ENCODE data around the gene CDK5. TPM values are rescaled to one million over a fixed set of nuclear protein-coding genes. Genes with fewer than 3 reads are reported as not detected.
"Not testable (repeated sequence)": the region's sequence is repeated elsewhere in the genome, so short reads cannot be mapped to it uniquely, and the experiment has no call there.

Gene CDK5
- total and polyA plus RNA-seq, 9 of the 15 experiments (the other 6 are each of a cell fraction or from before 2014, with no cell fraction given) = 3.2 to 38.0 (median 27.5) TPM

DNA sequence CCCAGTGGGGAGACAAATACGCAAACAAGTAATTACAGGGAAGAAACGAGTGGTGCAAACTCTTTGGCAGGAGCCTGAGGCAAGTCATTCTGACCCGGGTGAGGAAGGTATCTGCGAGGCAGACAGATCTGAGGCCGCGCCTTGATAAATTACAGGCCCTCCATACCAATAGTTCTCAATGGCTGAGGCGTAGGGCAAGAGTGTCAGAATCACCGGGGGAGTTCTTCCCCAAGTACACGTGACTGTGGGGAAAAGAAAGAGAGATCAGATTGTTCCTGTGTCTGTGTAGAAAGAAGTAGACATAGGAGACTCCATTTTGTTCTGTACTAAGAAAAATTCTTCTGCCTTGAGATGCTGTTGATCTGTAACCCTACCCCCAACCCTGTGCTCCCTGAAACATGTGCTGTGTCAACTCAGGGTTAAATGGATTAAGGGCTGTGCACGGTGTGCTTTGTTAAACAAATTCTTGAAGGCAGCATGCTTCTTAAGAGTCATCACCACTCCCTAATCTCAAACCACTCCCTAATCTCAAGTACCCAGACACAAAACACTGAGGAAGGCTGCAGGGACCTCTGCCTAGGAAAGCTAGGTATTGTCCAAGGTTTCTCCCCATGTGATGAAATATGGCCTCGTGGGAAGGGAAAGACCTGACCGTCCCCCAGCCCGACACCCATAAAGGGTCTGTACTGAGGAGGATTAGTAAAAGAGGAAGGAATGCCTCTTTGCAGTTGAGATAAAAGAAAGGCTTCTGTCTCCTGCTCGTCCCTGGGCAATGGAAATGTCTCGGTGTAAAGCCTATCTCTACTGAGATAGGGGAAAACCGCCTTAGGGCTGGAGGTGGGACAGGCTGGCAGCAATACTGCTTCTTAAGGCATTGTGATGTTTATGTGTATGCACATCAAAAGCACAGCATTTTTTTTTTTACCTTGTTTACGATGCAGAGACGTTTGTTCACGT is 30.6 kb downstream of the CDK5 start (continued):
- TF ChIP-seq ZNF354B (CRISPR knock-in tag; IDR thresholded peaks at IDR 0.05) = peak; percentile 79; the same call in 1 of the 2 replicates
- TF ChIP-seq, protein P1, sequence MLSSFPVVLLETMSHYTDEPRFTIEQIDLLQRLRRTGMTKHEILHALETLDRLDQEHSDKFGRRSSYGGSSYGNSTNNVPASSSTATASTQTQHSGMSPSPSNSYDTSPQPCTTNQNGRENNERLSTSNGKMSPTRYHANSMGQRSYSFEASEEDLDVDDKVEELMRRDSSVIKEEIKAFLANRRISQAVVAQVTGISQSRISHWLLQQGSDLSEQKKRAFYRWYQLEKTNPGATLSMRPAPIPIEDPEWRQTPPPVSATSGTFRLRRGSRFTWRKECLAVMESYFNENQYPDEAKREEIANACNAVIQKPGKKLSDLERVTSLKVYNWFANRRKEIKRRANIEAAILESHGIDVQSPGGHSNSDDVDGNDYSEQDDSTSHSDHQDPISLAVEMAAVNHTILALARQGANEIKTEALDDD (IDR thresholded peaks at IDR 0.05) = peak; percentile 84; the same call in 1 of the 2 replicates
- TF ChIP-seq ZNF589 (CRISPR knock-in tag; IDR thresholded peaks at IDR 0.05; ENCODE audit: low read depth) = peak; percentile 97
- not testable (repeated sequence) for TF ChIP-seq NR2C2 (CRISPR knock-in tag; IDR thresholded peaks at IDR 0.05)
- peak; percentile 67; the same call in 1 of the 2 replicates for TF ChIP-seq NR2C2 (tag; IDR thresholded peaks at IDR 0.05)
- TF ChIP-seq, protein P2, sequence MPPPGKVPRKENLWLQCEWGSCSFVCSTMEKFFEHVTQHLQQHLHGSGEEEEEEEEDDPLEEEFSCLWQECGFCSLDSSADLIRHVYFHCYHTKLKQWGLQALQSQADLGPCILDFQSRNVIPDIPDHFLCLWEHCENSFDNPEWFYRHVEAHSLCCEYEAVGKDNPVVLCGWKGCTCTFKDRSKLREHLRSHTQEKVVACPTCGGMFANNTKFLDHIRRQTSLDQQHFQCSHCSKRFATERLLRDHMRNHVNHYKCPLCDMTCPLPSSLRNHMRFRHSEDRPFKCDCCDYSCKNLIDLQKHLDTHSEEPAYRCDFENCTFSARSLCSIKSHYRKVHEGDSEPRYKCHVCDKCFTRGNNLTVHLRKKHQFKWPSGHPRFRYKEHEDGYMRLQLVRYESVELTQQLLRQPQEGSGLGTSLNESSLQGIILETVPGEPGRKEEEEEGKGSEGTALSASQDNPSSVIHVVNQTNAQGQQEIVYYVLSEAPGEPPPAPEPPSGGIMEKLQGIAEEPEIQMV (tag; conservative IDR thresholded peaks at IDR 0.05; ENCODE audit: low read depth) = peak; percentile 88
- peak; percentile 98 for TF ChIP-seq ZNF583 (CRISPR knock-in tag; IDR thresholded peaks at IDR 0.05)
- 0 out of 2 replicates have a peak, but pooled peaks have one; percentile 62 for TF ChIP-seq ZNF780A (CRISPR knock-in tag; IDR thresholded peaks at IDR 0.05)
- peak; percentile 92 for TF ChIP-seq TCF3 (CRISPR knock-in tag; IDR thresholded peaks at IDR 0.05)
- peak; percentile 15; the same call in 1 of the 2 replicates for TF ChIP-seq SPI1 (IDR thresholded peaks at IDR 0.05; ENCODE audit: borderline replicate concordance, low read depth, low read length)
- TF ChIP-seq RNF2 (IDR thresholded peaks at IDR 0.05) = peak; percentile 49; the same call in 1 of the 2 replicates
- TF ChIP-seq ZNF324 (CRISPR knock-in tag; IDR thresholded peaks at IDR 0.05) = peak; percentile 65
- TF ChIP-seq, protein P3, sequence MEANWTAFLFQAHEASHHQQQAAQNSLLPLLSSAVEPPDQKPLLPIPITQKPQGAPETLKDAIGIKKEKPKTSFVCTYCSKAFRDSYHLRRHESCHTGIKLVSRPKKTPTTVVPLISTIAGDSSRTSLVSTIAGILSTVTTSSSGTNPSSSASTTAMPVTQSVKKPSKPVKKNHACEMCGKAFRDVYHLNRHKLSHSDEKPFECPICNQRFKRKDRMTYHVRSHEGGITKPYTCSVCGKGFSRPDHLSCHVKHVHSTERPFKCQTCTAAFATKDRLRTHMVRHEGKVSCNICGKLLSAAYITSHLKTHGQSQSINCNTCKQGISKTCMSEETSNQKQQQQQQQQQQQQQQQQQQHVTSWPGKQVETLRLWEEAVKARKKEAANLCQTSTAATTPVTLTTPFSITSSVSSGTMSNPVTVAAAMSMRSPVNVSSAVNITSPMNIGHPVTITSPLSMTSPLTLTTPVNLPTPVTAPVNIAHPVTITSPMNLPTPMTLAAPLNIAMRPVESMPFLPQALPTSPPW (CRISPR knock-in tag; IDR thresholded peaks at IDR 0.05) = peak; percentile 63
- TF ChIP-seq, protein P4, sequence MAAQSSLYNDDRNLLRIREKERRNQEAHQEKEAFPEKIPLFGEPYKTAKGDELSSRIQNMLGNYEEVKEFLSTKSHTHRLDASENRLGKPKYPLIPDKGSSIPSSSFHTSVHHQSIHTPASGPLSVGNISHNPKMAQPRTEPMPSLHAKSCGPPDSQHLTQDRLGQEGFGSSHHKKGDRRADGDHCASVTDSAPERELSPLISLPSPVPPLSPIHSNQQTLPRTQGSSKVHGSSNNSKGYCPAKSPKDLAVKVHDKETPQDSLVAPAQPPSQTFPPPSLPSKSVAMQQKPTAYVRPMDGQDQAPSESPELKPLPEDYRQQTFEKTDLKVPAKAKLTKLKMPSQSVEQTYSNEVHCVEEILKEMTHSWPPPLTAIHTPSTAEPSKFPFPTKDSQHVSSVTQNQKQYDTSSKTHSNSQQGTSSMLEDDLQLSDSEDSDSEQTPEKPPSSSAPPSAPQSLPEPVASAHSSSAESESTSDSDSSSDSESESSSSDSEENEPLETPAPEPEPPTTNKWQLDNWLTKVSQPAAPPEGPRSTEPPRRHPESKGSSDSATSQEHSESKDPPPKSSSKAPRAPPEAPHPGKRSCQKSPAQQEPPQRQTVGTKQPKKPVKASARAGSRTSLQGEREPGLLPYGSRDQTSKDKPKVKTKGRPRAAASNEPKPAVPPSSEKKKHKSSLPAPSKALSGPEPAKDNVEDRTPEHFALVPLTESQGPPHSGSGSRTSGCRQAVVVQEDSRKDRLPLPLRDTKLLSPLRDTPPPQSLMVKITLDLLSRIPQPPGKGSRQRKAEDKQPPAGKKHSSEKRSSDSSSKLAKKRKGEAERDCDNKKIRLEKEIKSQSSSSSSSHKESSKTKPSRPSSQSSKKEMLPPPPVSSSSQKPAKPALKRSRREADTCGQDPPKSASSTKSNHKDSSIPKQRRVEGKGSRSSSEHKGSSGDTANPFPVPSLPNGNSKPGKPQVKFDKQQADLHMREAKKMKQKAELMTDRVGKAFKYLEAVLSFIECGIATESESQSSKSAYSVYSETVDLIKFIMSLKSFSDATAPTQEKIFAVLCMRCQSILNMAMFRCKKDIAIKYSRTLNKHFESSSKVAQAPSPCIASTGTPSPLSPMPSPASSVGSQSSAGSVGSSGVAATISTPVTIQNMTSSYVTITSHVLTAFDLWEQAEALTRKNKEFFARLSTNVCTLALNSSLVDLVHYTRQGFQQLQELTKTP (IDR thresholded peaks at IDR 0.05; ENCODE audit: low read depth in 1 of 2, partially characterized antibody in 2 of 2) = peak in 1 of 2 experiments; percentile 39
- peak; percentile 42 for TF ChIP-seq ZNF316 (IDR thresholded peaks at IDR 0.05)
- TF ChIP-seq MTA1 (IDR thresholded peaks at IDR 0.05; ENCODE audit: borderline replicate concordance) = 0 out of 2 replicates have a peak, but pooled peaks have one; percentile 13

All from K562 (cell line).